Tibial nerve (tissue), 4 donors: ENCODE results near the gene CTSH.

Experiments
- EP300 ChIP-seq, 2 donors: sonication (generic); formaldehyde crosslinking; IDR thresholded peaks; one replicate each; pipeline ENCODE4 v1.6.1; 2017; ENCODE audit warnings: antibody characterized with exemption in 2 of 2, mild to moderate bottlenecking in 1 of 2
- POLR2A ChIP-seq, 2 donors: fragments of 450-650 bp; IDR thresholded peaks; one replicate each; pipeline ENCODE4 v1.6.1; 2017; ENCODE audit warnings: antibody characterized with exemption in 2 of 2, mild to moderate bottlenecking in 2 of 2, moderate library complexity in 2 of 2
- TF ChIP-seq, protein P1 (sequence below), 5 experiments: fragments of 200-600 bp in 3 of 5; fragments of 450-650 bp in 2 of 5; sonication (generic) in 3 of 5; IDR thresholded peaks; one replicate each; pipeline ENCODE4 v1.5.1; 2016 to 2019; ENCODE audit warnings: antibody characterized with exemption in 5 of 5, mild to moderate bottlenecking in 3 of 5, moderate library complexity in 2 of 5

DNA sequence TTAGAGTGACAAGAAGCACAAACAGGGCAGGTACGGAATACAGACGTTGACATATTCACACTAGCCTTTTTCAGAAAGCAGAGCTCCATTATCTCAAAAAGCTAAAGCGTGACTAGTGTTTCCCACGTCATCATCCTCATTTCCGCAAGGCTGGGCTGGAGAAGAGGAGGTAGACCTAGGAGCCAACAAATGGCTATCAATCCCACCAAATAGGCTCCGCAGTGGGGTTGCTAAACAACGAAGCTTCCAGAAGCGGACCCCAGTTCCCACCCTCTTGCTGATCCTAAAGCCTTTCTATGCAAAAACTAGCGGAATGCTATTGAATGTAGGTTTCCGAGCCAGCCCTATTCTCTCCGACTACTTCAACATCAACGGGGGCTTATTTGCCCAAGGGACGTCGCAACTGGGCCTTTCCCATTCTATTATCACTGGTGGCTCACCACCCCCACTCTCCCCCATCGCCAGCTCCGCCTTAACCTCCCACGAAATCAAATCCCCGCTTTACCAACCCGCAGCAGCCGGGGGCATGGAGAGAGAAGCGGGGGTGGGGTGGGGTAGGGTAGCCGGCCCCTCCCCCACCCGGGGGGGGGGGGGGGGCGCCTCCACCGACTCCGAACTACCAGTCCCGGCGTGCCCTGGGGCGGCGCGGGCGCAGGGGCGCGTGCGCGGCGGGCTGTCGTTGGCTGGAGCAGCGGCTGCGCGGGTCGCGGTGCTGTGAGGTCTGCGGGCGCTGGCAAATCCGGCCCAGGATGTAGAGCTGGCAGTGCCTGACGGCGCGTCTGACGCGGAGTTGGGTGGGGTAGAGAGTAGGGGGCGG lies 72.5 kb downstream of the CTSH start, which contains the start of gene MORF4L1:
- TF ChIP-seq, protein P1, sequence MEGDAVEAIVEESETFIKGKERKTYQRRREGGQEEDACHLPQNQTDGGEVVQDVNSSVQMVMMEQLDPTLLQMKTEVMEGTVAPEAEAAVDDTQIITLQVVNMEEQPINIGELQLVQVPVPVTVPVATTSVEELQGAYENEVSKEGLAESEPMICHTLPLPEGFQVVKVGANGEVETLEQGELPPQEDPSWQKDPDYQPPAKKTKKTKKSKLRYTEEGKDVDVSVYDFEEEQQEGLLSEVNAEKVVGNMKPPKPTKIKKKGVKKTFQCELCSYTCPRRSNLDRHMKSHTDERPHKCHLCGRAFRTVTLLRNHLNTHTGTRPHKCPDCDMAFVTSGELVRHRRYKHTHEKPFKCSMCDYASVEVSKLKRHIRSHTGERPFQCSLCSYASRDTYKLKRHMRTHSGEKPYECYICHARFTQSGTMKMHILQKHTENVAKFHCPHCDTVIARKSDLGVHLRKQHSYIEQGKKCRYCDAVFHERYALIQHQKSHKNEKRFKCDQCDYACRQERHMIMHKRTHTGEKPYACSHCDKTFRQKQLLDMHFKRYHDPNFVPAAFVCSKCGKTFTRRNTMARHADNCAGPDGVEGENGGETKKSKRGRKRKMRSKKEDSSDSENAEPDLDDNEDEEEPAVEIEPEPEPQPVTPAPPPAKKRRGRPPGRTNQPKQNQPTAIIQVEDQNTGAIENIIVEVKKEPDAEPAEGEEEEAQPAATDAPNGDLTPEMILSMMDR (IDR thresholded peaks at IDR 0.05) = no peak
- TF ChIP-seq POLR2A (IDR thresholded peaks at IDR 0.05) = no peak
- TF ChIP-seq EP300 (IDR thresholded peaks at IDR 0.05) = no peak
